DND-41 (cell line): ENCODE results near the gene CPED1.

Experiments
- ATAC-seq: fragments of 200-7000 bp; cut with Tn5 transposase; 3 replicates; pipeline ENCODE4 v1.9.1; 2021; ENCODE audit warnings: low read depth; ENCODE audit not compliant: insufficient read depth
- DNase-seq: peaks from one replicate; pipeline ENCODE4 v3.0.0-alpha.2; 2020
- H2AFZ ChIP-seq: 2 replicates; pipeline ENCODE4 v1.6.0; 2012; ENCODE audit warnings: low read depth, low read length
- H3K27ac ChIP-seq: 2 replicates; pipeline ENCODE4 v1.5.1; 2012; ENCODE audit warnings: low read length, inconsistent platforms
- H3K27me3 ChIP-seq: fragments of 200-600 bp; sonication (generic); 2 replicates; pipeline ENCODE4 v1.6.0; 2012; ENCODE audit warnings: low read length, mild to moderate bottlenecking, inconsistent platforms; ENCODE audit not compliant: insufficient read depth, poor library complexity
- H3K36me3 ChIP-seq: 2 replicates; pipeline ENCODE4 v1.5.1; 2012; ENCODE audit warnings: low read length, inconsistent platforms; ENCODE audit not compliant: insufficient read depth
- H3K4me1 ChIP-seq: 2 replicates; pipeline ENCODE4 v1.5.1; 2012; ENCODE audit warnings: mild to moderate bottlenecking, low read length; ENCODE audit not compliant: insufficient read depth
- H3K4me2 ChIP-seq: 2 replicates; pipeline ENCODE4 v1.6.0; 2012; ENCODE audit warnings: mild to moderate bottlenecking, moderate library complexity, low read length, inconsistent platforms; ENCODE audit not compliant: insufficient read depth
- H3K4me3 ChIP-seq, 2 experiments: fragments of 200-600 bp in 1 of 2; shearing (Covaris generic) in 1 of 2; 2 replicates each; pipeline ENCODE4 v1.5.1; 2012 to 2016; ENCODE audit warnings: inconsistent platforms in 2 of 2, low read length in 2 of 2, mild to moderate bottlenecking in 2 of 2, low read depth in 1 of 2, moderate library complexity in 1 of 2
- H3K79me2 ChIP-seq: 2 replicates; pipeline ENCODE4 v1.6.0; 2012; ENCODE audit warnings: low read length, inconsistent platforms; ENCODE audit not compliant: insufficient read depth
- H3K9ac ChIP-seq: 2 replicates; pipeline ENCODE4 v1.6.0; 2012; ENCODE audit warnings: low read depth, mild to moderate bottlenecking, inconsistent platforms, low read length, moderate library complexity
- H3K9me3 ChIP-seq: 2 replicates; pipeline ENCODE4 v1.5.1; 2012; ENCODE audit warnings: low read length, moderate library complexity, mild to moderate bottlenecking, inconsistent platforms; ENCODE audit not compliant: insufficient read depth, severe bottlenecking
- H4K20me1 ChIP-seq: 2 replicates; pipeline ENCODE4 v1.6.0; 2012; ENCODE audit warnings: low read length; ENCODE audit not compliant: insufficient read depth
- EZH2 ChIP-seq: IDR thresholded peaks from 3 replicates; pipeline ENCODE4 v1.6.1; 2012; ENCODE audit warnings: borderline replicate concordance, low read depth, mild to moderate bottlenecking, moderate library complexity, low read length, inconsistent platforms; ENCODE audit not compliant: severe bottlenecking
- TF ChIP-seq, protein P1 (sequence below): IDR thresholded peaks from 2 replicates; pipeline ENCODE4 v1.5.1; 2012; ENCODE audit warnings: borderline replicate concordance, low read length, moderate library complexity, mild to moderate bottlenecking; ENCODE audit not compliant: poor library complexity, severe bottlenecking; ENCODE audit errors: extremely low read depth

CPED1 gene

DNA sequence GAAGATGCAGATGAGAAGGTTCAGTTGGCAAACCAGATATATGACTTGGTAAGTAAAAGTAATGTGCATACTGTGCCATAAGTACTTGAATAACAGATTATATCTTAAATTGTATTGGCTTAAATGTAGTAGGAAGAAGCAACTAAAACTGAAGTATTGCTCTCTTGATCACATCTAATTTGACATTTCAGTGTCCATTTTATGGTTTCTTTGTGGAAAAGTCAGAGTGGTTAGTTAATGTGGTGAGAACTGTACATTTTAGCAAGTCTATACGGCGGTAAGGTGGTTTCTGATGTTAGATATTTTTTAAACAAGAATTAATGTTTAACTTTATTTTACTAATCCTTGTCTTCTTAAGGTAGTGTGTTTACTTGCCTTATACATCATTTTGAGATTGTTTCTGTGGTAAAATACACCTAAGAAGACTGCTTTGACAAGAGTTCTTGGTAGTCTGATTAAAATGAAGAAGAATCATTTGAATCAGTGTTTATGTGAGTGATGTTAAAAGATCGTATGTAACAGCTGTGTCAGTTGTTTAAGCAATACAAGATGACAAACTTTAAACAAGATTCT lies 32.8 kb upstream of the CPED1 start:
- no peak for ATAC-seq

DNA sequence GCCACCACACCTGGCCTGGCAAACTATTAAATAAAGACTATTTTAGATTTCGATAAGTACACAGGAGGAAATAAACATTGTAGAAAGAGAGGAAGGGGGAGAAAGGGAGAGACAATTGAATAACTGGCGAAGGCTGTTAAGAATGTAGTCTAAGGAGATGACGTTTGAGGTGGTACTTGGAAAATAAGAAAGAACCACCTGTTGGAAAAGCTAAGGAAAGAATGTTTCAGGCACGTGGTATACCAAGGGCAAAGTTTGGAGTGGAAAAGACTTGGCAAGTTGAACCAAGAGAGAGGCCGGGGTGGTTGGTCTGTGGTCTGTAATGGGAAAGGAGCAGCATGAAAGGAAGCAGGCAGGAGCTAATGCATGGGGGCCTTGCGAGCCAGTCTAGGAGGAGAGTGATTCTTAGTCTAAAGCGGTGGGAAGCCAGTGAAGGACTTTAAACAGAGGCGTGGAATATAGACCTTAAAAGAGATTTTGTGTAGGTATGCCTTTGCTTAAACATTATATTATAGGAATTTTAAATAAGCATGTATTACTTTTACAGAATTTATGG lies 28.5 kb upstream of the CPED1 start:
- ATAC-seq, result no peak
- Histone ChIP-seq H3K4me2 (no peak overlapping the region), H3K36me3 (peaks cover 43% of the 10 kb centered on the region), H3K27me3 (no peaks in the 10 kb centered on the region), H3K4me3 (no peak overlapping the region), H3K27ac (no peak overlapping the region), H3K9ac (no peak overlapping the region), H2AFZ (no peak overlapping the region), H3K4me1 (no peaks in the 10 kb centered on the region), H3K79me2 (0 out of 2 replicates have a peak, but pooled peaks cover 3% of the 10 kb centered on the region), H3K9me3 (no peaks in the 10 kb centered on the region), H4K20me1 (no peaks in the 10 kb centered on the region)
- no peak for DNase-seq
- no peak for TF ChIP-seq EZH2
- TF ChIP-seq, protein P1, sequence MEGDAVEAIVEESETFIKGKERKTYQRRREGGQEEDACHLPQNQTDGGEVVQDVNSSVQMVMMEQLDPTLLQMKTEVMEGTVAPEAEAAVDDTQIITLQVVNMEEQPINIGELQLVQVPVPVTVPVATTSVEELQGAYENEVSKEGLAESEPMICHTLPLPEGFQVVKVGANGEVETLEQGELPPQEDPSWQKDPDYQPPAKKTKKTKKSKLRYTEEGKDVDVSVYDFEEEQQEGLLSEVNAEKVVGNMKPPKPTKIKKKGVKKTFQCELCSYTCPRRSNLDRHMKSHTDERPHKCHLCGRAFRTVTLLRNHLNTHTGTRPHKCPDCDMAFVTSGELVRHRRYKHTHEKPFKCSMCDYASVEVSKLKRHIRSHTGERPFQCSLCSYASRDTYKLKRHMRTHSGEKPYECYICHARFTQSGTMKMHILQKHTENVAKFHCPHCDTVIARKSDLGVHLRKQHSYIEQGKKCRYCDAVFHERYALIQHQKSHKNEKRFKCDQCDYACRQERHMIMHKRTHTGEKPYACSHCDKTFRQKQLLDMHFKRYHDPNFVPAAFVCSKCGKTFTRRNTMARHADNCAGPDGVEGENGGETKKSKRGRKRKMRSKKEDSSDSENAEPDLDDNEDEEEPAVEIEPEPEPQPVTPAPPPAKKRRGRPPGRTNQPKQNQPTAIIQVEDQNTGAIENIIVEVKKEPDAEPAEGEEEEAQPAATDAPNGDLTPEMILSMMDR, result no peak

More for the DNA sequence above, 32.8 kb upstream of the CPED1 start:
- TF ChIP-seq, protein P1, result no peak
- Histone ChIP-seq H3K4me3 (no peak overlapping the region), H3K4me2 (no peak overlapping the region), H3K9me3 (no peaks in the 10 kb centered on the region), H3K79me2 (peaks cover 30% of the 10 kb centered on the region), H3K27ac (no peak overlapping the region), H3K4me1 (peaks cover 18% of the 10 kb centered on the region), H3K9ac (no peak overlapping the region), H3K27me3 (no peaks in the 10 kb centered on the region), H4K20me1 (no peaks in the 10 kb centered on the region), H2AFZ (no peak overlapping the region), H3K36me3 (peaks cover 55% of the 10 kb centered on the region)
- no peak for DNase-seq

DNA sequence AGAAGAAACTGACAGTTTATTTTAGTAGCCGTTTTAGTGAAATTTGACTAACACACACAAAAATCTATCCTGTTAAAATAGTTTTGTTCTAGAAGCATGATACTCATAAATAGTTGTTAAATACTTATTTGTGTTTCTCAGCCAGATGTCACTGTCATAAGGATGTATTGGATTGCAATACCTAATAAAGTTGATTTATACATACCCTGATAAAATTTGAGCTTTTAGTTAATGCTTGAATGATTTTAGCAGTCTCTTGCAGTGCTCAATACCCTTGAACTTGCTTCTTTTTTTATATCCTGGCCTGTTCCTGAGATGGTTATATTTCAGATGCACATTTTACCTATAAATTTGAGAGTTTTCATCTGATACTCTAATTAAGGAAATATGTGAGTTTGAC lies 27.8 kb upstream of the CPED1 start:
- TF ChIP-seq, protein P1, result no peak
- no peak for TF ChIP-seq EZH2

More for the DNA sequence above, 27.8 kb upstream of the CPED1 start:
- H3K79me2 ChIP-seq, result 0 out of 2 replicates have a peak, but pooled peaks cover 3% of the 10 kb centered on the region
- no peak overlapping the region for H3K9ac ChIP-seq
- no peaks in the 10 kb centered on the region for H3K9me3 ChIP-seq
- no peak overlapping the region for H3K4me2 ChIP-seq
- H2AFZ ChIP-seq, result no peak overlapping the region
- no peak overlapping the region for H3K4me3 ChIP-seq
- H3K27ac ChIP-seq, result no peak overlapping the region
- DNase-seq, result no peak
- H3K4me1 ChIP-seq, result no peaks in the 10 kb centered on the region
- no peak for ATAC-seq
- H3K27me3 ChIP-seq, result no peaks in the 10 kb centered on the region
- peaks cover 41% of the 10 kb centered on the region for H3K36me3 ChIP-seq
- no peaks in the 10 kb centered on the region for H4K20me1 ChIP-seq
